ENCODE measurements around the gene PTH2R.
"Not testable (repeated sequence)": the region's sequence is repeated elsewhere in the genome, so short reads cannot be mapped to it uniquely, and the experiment has no call there.

PTH2R gene

GRCh38 chr2:208529796-208530195 lies 123.2 kb downstream of the PTH2R start:
- H3K4me3 ChIP-seq (ENCODE audit: low read depth, low read length) = no peak overlapping the region
- no peak for DNase-seq (ENCODE audit: low read depth)
- TF ChIP-seq CTCF (IDR thresholded peaks at IDR 0.05; ENCODE audit: low read depth, low read length, missing control alignments) = no peak

GRCh38 chr2:208531361-208531760 lies 124.8 kb downstream of the PTH2R start:
- no peak for DNase-seq (ENCODE audit: low read depth)
- TF ChIP-seq CTCF (IDR thresholded peaks at IDR 0.05; ENCODE audit: low read depth, low read length, missing control alignments) = no peak
- no peak overlapping the region for H3K4me3 ChIP-seq (ENCODE audit: low read depth, low read length)

- not testable (repeated sequence) for H3K4me3 ChIP-seq (ENCODE audit: low read depth, low read length); DNase-seq (ENCODE audit: low read depth)
Observed at GRCh38 chr2:208535578-208535977, 129.0 kb downstream of the PTH2R start.

- no peak overlapping the region for H3K4me3 ChIP-seq (ENCODE audit: low read depth, low read length)
Observed at GRCh38 chr2:208541461-208541988, 134.9 kb downstream of the PTH2R start.

GRCh38 chr2:208541989-208542464 lies 135.4 kb downstream of the PTH2R start:
- TF ChIP-seq CTCF (IDR thresholded peaks at IDR 0.05; ENCODE audit: low read depth, low read length, missing control alignments) = no peak
- H3K4me3 ChIP-seq (ENCODE audit: low read depth, low read length) = no peak overlapping the region
- DNase-seq (ENCODE audit: low read depth) = no peak

More at GRCh38 chr2:208541461-208541988, 134.9 kb downstream of the PTH2R start:
- DNase-seq (ENCODE audit: low read depth) = no peak
- no peak for TF ChIP-seq CTCF (IDR thresholded peaks at IDR 0.05; ENCODE audit: low read depth, low read length, missing control alignments)

GRCh38 chr2:208542465-208543041 lies 136.0 kb downstream of the PTH2R start:
- no peak for DNase-seq (ENCODE audit: low read depth)
- no peak overlapping the region for H3K4me3 ChIP-seq (ENCODE audit: low read depth, low read length)
- TF ChIP-seq CTCF (IDR thresholded peaks at IDR 0.05; ENCODE audit: low read depth, low read length, missing control alignments) = no peak
